Mesothelial cell of epicardium (in vitro differentiated cells): Measurements from ENCODE around the gene HSBP1L1. TPM values are rescaled to one million over a fixed set of nuclear protein-coding genes. Genes with fewer than 3 reads are reported as not detected.
A peak's percentile ranks its signal among the peaks of the same experiment; 100 is the strongest.

ENCODE experiments used
- DNase-seq, 2 experiments: peaks; one replicate each; pipeline ENCODE4 v3.0.0; 2021; ENCODE audit warnings: low spot score in 2 of 2; ENCODE audit not compliant: unreplicated experiment in 2 of 2
- H3K27ac Mint-ChIP-seq: 2 replicates; pipeline ENCODE4 v1.8.0; 2021; ENCODE audit warnings: mixed read lengths
- H3K27me3 Mint-ChIP-seq: 2 replicates; pipeline ENCODE4 v1.8.0; 2021; ENCODE audit warnings: low read depth, mixed read lengths
- H3K36me3 Mint-ChIP-seq: 2 replicates; pipeline ENCODE4 v1.8.0; 2021; ENCODE audit warnings: mixed read lengths
- H3K4me1 Mint-ChIP-seq: 2 replicates; pipeline ENCODE4 v1.8.0; 2021; ENCODE audit warnings: mixed read lengths
- H3K4me3 Mint-ChIP-seq: 2 replicates; pipeline ENCODE4 v1.8.0; 2021; ENCODE audit warnings: mild to moderate bottlenecking, moderate library complexity, mixed read lengths
- H3K9me3 Mint-ChIP-seq: 2 replicates; pipeline ENCODE4 v1.8.0; 2021; ENCODE audit warnings: mixed read lengths
- total RNA-seq: library from RNA; stranded (reverse); gene quantifications from 3 replicates; pipeline ENCODE4 v1.2.1, GENCODE V29; 2021
- TF ChIP-seq, protein P1 (sequence below): fragments of 200-600 bp; sonication (generic); IDR thresholded peaks from one replicate; pipeline ENCODE4 v1.5.0; 2021; ENCODE audit warnings: antibody characterized with exemption; ENCODE audit not compliant: unreplicated experiment

Gene HSBP1L1
- total RNA-seq, 1 donor from 2014 or later: 35.4 TPM

DNA sequence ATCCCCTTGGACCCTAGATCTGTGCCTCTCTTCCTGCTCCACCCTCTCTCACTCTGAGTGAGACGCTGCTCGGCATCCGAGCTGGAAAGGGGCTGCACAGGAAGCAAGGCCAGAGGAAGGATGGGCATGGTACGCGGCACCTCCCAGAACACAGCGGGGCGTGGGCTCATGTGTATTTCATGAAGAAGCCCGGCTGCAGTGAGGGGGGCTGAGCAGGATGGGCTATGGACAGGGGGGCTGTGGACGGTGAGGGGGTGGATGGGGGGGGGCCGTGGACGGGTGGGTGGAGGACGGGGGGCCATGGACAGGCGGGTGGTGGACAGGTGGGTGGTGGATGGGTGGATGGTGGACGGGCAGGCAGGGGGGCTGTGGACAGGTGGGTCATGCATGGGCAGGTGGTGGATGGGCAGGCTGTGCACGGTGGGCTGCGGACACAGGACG is 41.5 kb upstream of the HSBP1L1 start:
- Mint-ChIP-seq H3K4me1 (no peaks in the 10 kb centered on the region), H3K9me3 (peaks cover 3% of the 10 kb centered on the region), H3K36me3 (peaks cover 45% of the 10 kb centered on the region), H3K27ac (no peak overlapping the region), H3K4me3 (no peak overlapping the region), H3K27me3 (no peaks in the 10 kb centered on the region)
- TF ChIP-seq, protein P1, sequence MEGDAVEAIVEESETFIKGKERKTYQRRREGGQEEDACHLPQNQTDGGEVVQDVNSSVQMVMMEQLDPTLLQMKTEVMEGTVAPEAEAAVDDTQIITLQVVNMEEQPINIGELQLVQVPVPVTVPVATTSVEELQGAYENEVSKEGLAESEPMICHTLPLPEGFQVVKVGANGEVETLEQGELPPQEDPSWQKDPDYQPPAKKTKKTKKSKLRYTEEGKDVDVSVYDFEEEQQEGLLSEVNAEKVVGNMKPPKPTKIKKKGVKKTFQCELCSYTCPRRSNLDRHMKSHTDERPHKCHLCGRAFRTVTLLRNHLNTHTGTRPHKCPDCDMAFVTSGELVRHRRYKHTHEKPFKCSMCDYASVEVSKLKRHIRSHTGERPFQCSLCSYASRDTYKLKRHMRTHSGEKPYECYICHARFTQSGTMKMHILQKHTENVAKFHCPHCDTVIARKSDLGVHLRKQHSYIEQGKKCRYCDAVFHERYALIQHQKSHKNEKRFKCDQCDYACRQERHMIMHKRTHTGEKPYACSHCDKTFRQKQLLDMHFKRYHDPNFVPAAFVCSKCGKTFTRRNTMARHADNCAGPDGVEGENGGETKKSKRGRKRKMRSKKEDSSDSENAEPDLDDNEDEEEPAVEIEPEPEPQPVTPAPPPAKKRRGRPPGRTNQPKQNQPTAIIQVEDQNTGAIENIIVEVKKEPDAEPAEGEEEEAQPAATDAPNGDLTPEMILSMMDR: no peak
- DNase-seq: no peak

DNA sequence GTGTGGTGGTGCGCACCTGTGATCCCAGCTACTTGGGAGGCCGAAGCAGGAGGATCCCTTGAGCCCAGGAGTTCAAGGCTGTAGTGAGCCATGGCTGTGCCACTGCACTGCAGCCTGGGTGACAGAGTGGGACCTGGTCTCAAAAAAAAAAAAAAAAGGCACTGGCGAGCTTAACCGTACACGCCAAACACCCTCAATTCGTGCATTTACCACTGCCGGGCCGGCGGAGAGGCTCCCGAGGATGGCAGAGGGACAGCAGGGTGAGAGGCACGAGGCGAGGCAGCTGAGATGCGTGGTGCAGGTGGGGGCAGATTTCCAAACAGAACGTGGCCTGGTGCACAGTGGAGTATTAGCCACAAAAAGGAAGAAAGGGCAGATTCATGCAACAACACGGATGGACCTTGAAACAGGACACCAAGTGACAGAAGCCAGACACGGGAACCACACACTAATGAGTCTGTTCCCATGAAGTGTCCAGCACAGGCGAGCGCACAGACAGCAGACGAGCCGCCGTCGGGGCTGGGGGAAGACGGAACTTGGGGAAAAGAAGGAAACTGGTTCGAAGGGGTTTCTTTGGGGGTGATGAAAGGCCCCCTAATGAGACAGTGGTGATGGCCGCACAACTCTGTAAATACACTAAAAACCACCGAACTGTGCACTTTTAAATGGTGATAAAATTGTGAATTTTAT is 40.4 kb upstream of the HSBP1L1 start:
- Mint-ChIP-seq H3K4me1 (no peaks in the 10 kb centered on the region), H3K27ac (no peak overlapping the region), H3K4me3 (no peak overlapping the region), H3K27me3 (no peaks in the 10 kb centered on the region), H3K36me3 (peaks cover 48% of the 10 kb centered on the region), H3K9me3 (peaks cover 9% of the 10 kb centered on the region)
- TF ChIP-seq, protein P1: no peak
- no peak for DNase-seq

DNA sequence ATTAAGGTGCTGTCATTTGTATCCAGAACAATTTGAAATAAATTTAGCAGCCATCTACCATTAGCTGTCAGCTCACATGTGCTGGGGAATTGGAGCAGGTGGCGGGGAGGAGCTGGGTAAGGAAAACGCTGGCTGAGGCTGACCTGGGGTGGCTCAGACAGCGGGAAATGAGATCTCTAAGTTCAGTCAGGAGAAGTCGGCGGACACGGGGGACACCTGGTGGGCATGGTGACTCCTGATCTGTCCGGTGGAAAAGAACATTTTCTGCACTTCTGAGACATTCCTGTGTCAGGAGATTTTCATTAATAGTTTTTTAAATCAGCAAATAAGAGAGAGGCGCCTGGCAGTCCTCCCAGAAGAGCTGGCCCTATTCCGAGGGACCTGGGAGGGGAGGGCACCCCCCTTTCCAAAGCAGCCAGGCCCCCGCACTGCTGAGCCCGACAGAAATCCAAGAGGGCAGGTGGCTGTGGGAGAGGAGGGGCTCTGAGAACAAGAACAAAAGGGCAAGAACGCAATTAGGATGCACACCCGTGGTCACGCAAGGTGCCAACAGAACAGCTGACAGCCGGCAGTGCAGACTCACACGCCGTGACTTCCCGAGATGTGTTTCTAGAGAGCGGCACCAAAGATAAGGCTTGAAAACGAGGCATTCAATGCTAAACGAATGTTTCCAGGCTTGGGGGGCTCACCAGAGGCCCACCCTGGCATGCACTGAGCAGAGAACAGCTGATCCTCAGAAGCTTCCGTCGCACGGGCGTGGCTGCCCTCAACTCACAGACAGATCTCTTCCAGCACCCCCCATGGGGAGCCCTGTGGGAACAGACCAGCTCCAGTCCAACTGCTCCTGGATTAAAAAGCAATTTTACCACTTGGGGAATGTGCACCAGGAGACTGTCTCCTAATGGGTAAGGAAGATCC is 39.4 kb upstream of the HSBP1L1 start:
- Mint-ChIP-seq H3K27me3 (no peaks in the 10 kb centered on the region), H3K27ac (peak overlapping the region; percentile 12), H3K9me3 (peaks cover 19% of the 10 kb centered on the region), H3K4me1 (no peaks in the 10 kb centered on the region), H3K36me3 (peaks cover 55% of the 10 kb centered on the region), H3K4me3 (no peak overlapping the region)
- DNase-seq: no peak
- TF ChIP-seq, protein P1: no peak

DNA sequence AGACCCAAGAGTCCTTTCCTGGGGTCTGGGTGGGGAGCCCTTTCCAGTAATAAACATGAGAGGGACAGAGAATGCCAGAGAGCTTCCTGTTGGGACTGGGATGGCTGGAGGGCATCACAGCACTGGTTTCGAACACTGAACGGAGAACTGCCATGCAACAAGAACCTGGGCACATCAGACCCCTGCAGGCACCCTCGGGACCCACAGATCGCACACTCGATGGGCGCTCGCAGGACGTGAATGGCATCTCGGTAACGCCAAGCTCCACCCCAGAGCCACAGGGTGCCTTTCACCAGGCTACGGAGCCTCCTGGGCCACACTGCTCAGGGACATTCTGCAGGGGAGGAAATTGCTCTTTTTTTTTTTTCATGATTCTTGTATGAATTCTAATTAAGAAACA is 38.1 kb upstream of the HSBP1L1 start:
- DNase-seq: no peak
- peaks cover 63% of the 10 kb centered on the region for H3K36me3 Mint-ChIP-seq
- TF ChIP-seq, protein P1: no peak
- peaks cover 28% of the 10 kb centered on the region for H3K9me3 Mint-ChIP-seq
- H3K27ac Mint-ChIP-seq: no peak overlapping the region
- no peaks in the 10 kb centered on the region for H3K27me3 Mint-ChIP-seq
- H3K4me1 Mint-ChIP-seq: no peaks in the 10 kb centered on the region
- no peak overlapping the region for H3K4me3 Mint-ChIP-seq

DNA sequence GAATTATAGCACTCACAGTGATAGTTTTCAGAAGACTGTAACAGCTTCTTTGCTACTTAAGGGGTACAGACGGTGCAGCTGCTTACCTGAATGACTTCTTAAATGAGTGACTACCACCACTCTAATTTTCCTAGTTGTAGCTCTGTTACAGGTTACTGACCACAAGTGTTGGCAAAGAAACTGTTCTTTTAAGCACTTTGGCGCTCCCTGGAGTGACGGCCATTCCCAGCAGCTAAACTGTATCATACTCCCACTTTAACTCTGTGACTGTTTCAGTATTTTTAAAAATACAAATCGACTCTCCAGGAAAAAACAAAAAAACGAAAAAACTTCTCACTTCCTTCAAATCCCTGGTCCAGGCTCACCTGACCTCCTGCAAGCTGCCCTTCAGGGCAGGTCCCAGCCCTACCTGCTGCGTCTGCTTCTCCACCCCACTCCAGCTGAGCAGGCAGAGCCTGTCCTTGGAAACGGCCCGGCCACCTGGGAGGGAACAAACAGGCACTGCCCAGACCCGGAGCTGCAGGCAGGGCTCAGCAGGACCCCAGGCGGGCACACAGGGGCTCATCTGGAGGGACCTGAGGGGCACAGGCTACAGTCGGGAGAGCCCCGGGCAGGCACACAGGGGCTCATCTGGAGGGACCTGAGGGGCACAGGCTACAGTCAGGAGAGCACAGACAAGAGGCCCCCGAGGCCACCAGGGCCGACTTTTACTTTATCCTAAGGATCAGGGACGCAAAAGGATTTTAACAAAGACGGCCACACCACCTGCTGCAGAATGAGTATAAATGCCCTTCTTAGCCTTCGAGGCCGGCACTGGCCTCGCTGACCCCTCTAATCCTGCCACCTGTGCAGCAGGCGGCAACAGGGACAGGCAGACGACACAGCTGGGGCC is 37.5 kb upstream of the HSBP1L1 start:
- H3K4me3 Mint-ChIP-seq: no peak overlapping the region
- TF ChIP-seq, protein P1: no peak
- H3K4me1 Mint-ChIP-seq: no peaks in the 10 kb centered on the region
- DNase-seq: no peak
- no peak overlapping the region for H3K27ac Mint-ChIP-seq
- H3K9me3 Mint-ChIP-seq: peaks cover 31% of the 10 kb centered on the region
- peaks cover 62% of the 10 kb centered on the region for H3K36me3 Mint-ChIP-seq
- H3K27me3 Mint-ChIP-seq: no peaks in the 10 kb centered on the region
